ENCODE results near the gene WTAP. TPM values are rescaled to one million over a fixed set of nuclear protein-coding genes. Genes with fewer than 3 reads are reported as not detected.
"Not testable (repeated sequence)": the region's sequence is repeated elsewhere in the genome, so short reads cannot be mapped to it uniquely, and the experiment has no call there.

Gene WTAP
- total RNA-seq, 1 donor from 2014 or later: 88.3 TPM

- Histone ChIP-seq H3K4me3 (ENCODE audit: low read depth, low read length) (no peak overlapping the region), H3K36me3 (ENCODE audit: control insufficient read depth, insufficient read depth, low read length) (no peaks in the 10 kb centered on the region), H3K27me3 (ENCODE audit: control insufficient read depth, insufficient read depth, low read length) (no peaks in the 10 kb centered on the region)
- no peak for DNase-seq (ENCODE audit: low read depth)
- TF ChIP-seq, protein P1, sequence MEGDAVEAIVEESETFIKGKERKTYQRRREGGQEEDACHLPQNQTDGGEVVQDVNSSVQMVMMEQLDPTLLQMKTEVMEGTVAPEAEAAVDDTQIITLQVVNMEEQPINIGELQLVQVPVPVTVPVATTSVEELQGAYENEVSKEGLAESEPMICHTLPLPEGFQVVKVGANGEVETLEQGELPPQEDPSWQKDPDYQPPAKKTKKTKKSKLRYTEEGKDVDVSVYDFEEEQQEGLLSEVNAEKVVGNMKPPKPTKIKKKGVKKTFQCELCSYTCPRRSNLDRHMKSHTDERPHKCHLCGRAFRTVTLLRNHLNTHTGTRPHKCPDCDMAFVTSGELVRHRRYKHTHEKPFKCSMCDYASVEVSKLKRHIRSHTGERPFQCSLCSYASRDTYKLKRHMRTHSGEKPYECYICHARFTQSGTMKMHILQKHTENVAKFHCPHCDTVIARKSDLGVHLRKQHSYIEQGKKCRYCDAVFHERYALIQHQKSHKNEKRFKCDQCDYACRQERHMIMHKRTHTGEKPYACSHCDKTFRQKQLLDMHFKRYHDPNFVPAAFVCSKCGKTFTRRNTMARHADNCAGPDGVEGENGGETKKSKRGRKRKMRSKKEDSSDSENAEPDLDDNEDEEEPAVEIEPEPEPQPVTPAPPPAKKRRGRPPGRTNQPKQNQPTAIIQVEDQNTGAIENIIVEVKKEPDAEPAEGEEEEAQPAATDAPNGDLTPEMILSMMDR (IDR thresholded peaks at IDR 0.05; ENCODE audit: insufficient read depth, low read length, poor library complexity, severe bottlenecking): no peak
These were observed 40.0 kb upstream of the WTAP start for GRCh38 chr6:159687341-159687740.

DNA sequence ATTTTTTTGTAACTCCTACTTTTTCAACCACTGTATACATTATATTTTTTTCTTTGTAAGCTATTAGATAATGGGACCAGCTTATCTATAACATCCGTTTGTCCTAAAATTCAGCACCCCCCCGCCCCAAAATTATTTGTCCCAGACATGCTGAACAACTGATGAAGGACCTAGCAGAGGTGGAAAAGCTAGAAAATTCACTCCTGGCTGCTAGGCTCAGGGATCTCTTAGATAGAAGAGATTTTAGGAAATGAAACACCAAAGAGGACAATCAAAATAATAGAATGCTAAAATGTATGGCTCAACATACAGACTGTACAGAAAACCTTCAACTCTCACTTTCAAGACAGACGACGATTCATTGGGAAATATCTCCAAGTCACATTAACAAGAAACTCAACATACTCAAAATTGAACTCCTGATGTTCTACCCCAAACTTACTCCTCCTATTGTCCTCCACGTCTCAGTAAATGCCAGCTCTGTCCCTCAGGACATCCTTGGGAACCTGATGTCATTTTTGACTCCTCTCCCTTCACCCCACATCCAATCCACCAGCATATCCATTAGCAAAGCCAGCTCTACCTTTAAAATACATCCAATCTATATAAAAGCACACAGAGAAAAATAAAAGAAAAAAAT, 38.9 kb upstream of the WTAP start:
- H3K36me3 ChIP-seq (ENCODE audit: control insufficient read depth, insufficient read depth, low read length): no peaks in the 10 kb centered on the region
- no peak overlapping the region for H3K4me3 ChIP-seq (ENCODE audit: low read depth, low read length)
- no peak for DNase-seq (ENCODE audit: low read depth)
- no peaks in the 10 kb centered on the region for H3K27me3 ChIP-seq (ENCODE audit: control insufficient read depth, insufficient read depth, low read length)
- TF ChIP-seq, protein P1 (IDR thresholded peaks at IDR 0.05; ENCODE audit: insufficient read depth, low read length, poor library complexity, severe bottlenecking): no peak

DNA sequence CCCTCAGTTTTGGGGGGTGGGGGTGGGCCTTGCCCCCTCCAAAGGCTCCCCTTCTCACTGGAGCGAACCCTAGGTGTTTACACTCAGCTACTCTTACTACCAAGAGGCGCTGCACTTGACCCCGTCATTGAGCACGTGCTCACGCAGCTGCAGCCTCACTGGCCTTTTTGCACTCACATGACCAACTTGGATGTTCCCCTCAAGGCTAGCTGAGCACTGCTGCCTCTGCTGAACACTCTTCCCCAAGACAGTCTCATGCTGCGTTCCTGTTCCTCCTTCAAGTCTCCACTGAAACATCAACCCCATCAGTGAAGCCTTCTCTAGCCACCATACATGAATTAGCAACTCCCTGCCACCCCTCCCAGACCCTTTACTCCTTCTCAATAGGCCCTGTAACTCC, 38.3 kb upstream of the WTAP start:
- TF ChIP-seq, protein P1 (IDR thresholded peaks at IDR 0.05; ENCODE audit: insufficient read depth, low read length, poor library complexity, severe bottlenecking): no peak
- Histone ChIP-seq H3K36me3 (ENCODE audit: control insufficient read depth, insufficient read depth, low read length) (no peaks in the 10 kb centered on the region), H3K4me3 (ENCODE audit: low read depth, low read length) (no peak overlapping the region), H3K27me3 (ENCODE audit: control insufficient read depth, insufficient read depth, low read length) (no peaks in the 10 kb centered on the region)
- no peak for DNase-seq (ENCODE audit: low read depth)

DNA sequence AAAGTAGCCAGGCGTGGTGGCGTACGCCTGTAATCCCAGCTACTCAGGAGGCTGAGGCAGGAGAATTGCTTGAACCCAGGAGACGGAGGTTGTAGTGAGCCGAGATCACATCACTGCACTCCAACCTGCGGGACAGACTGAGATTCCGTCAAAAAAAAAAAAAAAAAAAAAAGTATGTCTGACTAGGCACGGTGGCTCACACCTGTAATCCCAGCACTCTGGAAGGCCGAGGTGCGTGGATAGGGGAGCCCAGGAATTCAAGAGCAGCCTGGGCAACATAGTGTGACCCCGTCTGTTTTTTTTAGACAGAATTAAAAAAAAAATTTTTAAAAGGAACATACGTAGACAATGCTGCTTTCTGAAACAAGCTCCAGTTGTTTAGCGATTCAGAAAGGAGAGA, 37.2 kb upstream of the WTAP start:
- not testable (repeated sequence) for H3K36me3 ChIP-seq (ENCODE audit: control insufficient read depth, insufficient read depth, low read length); H3K27me3 ChIP-seq (ENCODE audit: control insufficient read depth, insufficient read depth, low read length); DNase-seq (ENCODE audit: low read depth); H3K4me3 ChIP-seq (ENCODE audit: low read depth, low read length)

DNA sequence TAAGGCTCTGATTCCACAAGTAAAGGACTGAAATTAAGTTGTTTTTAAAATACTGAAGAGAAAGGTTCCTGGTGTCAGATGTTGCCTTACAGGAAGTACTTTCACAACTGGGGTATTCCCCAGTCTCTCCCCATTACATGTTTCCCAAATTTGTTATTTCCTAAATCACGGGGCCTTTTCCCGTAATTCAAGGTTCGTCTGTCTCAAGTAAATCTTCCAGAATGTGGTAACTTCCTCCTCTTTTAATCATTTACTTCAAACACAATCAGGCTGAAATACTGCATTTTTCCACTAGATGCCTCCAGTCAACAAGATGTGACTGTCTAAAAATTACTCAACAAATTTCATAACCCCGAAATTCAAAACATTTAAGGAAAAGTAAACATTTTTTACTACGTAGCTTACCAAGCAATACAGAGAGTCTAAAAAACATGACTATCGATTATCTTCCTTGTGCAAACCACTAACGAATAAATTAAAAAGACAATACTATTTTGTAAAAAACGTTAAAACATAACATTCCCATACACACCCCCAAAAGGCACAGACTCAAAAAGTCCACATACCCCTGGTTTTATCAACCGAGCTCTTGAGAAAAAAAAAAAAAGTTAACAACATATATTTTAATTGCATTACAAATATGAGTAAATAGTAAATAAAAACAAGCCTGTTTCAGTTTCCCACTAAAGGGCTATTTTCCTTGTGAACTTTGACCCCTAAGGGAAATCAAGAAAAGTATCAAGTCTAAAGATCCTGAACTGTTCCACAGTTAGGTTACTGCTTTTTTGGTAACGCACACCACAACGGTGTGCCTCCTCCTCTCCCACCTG, 36.0 kb upstream of the WTAP start:
- Histone ChIP-seq H3K36me3 (ENCODE audit: control insufficient read depth, insufficient read depth, low read length) (no peaks in the 10 kb centered on the region), H3K4me3 (ENCODE audit: low read depth, low read length) (peak overlapping the region; percentile 82), H3K27me3 (ENCODE audit: control insufficient read depth, insufficient read depth, low read length) (no peaks in the 10 kb centered on the region)
- TF ChIP-seq, protein P1 (IDR thresholded peaks at IDR 0.05; ENCODE audit: insufficient read depth, low read length, poor library complexity, severe bottlenecking): peak; percentile 61
- DNase-seq (ENCODE audit: low read depth): peak; percentile 60

DNA sequence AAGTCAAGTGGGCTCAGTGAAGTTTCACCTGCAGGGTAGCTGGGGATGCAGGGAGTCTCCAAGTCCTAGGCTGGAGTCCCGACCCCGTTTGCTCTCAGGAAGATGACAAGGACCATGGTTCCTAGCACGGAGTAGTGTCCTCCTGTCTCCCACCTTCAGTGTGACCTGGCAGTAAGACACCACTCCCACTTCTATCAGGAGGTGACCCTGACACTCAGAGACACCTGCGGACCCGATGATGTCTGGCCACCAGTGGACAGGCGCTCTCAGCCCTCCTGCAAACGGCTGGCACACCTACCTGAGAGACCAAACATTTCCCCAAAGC, 35.4 kb upstream of the WTAP start:
- DNase-seq (ENCODE audit: low read depth): no peak
- H3K36me3 ChIP-seq (ENCODE audit: control insufficient read depth, insufficient read depth, low read length): no peaks in the 10 kb centered on the region
- no peaks in the 10 kb centered on the region for H3K27me3 ChIP-seq (ENCODE audit: control insufficient read depth, insufficient read depth, low read length)
- H3K4me3 ChIP-seq (ENCODE audit: low read depth, low read length): peak overlapping the region; percentile 82
- TF ChIP-seq, protein P1 (IDR thresholded peaks at IDR 0.05; ENCODE audit: insufficient read depth, low read length, poor library complexity, severe bottlenecking): no peak
